ENCODE data around the gene JAK3. TPM values are rescaled to one million over a fixed set of nuclear protein-coding genes. Genes with fewer than 3 reads are reported as not detected.

JAK3 gene
- total RNA-seq, 1 donor from 2014 or later, result 15.9 TPM

DNA sequence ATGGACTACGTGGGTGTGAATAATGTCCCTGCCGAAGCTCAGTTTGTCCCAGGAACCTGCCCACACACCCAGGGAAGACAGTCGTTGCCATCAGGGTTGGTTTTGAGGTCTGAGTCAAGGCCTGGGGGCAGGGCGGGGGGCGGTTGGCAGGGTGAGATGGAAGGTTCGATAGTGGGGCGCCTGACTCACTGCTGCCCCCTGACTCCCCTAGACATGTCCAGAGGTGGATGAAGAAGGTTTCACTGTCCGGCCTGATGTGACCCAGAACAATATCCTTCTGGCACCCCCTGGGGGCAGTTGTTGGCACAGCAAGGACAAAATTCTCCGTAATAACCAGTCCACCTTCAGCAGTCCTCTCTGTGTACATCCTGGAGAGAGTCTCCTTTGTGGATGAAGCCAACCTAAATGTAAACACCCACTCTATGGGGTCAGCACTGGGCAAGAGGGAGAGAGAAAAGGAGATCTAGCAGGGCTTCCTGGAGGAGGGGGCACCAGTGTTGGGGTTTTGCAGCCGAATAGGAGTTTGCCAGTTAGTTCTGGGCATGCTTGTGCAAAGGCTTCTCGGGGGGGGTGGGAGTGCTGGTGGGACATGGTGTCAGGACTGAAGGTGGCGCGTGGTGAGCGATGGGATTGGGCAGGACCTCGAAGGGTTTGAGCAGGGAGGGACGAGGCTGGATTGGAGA lies 72.4 kb downstream of the JAK3 start:
- Histone ChIP-seq H3K4me1 (peaks cover 10% of the 10 kb centered on the region), H3K27ac (no peak overlapping the region), H3K9me3 (no peaks in the 10 kb centered on the region), H3K36me3 (no peaks in the 10 kb centered on the region), H3K4me3 (no peak overlapping the region), H3K27me3 (ENCODE audit: low read depth) (peaks cover 14% of the 10 kb centered on the region)
- ATAC-seq, result peak; percentile 13 to 20
- no peak for DNase-seq
- intact Hi-C loops (cut with DNase I), result no loop called here
- TF ChIP-seq, protein P1, sequence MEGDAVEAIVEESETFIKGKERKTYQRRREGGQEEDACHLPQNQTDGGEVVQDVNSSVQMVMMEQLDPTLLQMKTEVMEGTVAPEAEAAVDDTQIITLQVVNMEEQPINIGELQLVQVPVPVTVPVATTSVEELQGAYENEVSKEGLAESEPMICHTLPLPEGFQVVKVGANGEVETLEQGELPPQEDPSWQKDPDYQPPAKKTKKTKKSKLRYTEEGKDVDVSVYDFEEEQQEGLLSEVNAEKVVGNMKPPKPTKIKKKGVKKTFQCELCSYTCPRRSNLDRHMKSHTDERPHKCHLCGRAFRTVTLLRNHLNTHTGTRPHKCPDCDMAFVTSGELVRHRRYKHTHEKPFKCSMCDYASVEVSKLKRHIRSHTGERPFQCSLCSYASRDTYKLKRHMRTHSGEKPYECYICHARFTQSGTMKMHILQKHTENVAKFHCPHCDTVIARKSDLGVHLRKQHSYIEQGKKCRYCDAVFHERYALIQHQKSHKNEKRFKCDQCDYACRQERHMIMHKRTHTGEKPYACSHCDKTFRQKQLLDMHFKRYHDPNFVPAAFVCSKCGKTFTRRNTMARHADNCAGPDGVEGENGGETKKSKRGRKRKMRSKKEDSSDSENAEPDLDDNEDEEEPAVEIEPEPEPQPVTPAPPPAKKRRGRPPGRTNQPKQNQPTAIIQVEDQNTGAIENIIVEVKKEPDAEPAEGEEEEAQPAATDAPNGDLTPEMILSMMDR (IDR thresholded peaks at IDR 0.05), result peak; percentile 43

Other genes with a start within 250 kb of the JAK3 start
- 0.21 TPM for gene UNC13A, start 159.6 kb downstream of the JAK3 start, total RNA-seq
- gene MAP1S, start 128.5 kb downstream of the JAK3 start, total RNA-seq, result 67.1 TPM
- 8.7 TPM for gene FCHO1, start 96.5 kb downstream of the JAK3 start, total RNA-seq
- 1.6 TPM for gene B3GNT3, start 52.8 kb downstream of the JAK3 start, total RNA-seq
- not detected for gene INSL3, start 26.5 kb downstream of the JAK3 start, total RNA-seq
- 1,378 TPM for gene RPL18A, start 11.9 kb upstream of the JAK3 start, total RNA-seq
- 0.18 TPM for gene SLC5A5, start 24.0 kb upstream of the JAK3 start, total RNA-seq
- 55.3 TPM for gene CCDC124, start 85.0 kb upstream of the JAK3 start, total RNA-seq
- gene KCNN1, start 119.1 kb upstream of the JAK3 start, total RNA-seq, result not detected
- 89.4 TPM for gene ARRDC2, start 160.2 kb upstream of the JAK3 start, total RNA-seq
- gene IL12RB1, start 239.0 kb upstream of the JAK3 start, total RNA-seq, result 14.6 TPM
- gene MAST3, start 249.8 kb upstream of the JAK3 start, total RNA-seq, result 29.2 TPM